ENCODE measurements around the gene IQGAP2.

IQGAP2 gene

GRCh38 chr5:76526950-76527583, 124.0 kb downstream of the IQGAP2 start:
- Histone ChIP-seq H3K36me3 (no peaks in the 10 kb centered on the region), H3K27me3 (peaks cover 3% of the 10 kb centered on the region; the same call in 1 of the 2 replicates), H3K9me3 (no peaks in the 10 kb centered on the region), H3K4me1 (no peaks in the 10 kb centered on the region), H3K4me3 (ENCODE audit: low read depth, low read length) (no peak overlapping the region)
- TF ChIP-seq, protein P1, sequence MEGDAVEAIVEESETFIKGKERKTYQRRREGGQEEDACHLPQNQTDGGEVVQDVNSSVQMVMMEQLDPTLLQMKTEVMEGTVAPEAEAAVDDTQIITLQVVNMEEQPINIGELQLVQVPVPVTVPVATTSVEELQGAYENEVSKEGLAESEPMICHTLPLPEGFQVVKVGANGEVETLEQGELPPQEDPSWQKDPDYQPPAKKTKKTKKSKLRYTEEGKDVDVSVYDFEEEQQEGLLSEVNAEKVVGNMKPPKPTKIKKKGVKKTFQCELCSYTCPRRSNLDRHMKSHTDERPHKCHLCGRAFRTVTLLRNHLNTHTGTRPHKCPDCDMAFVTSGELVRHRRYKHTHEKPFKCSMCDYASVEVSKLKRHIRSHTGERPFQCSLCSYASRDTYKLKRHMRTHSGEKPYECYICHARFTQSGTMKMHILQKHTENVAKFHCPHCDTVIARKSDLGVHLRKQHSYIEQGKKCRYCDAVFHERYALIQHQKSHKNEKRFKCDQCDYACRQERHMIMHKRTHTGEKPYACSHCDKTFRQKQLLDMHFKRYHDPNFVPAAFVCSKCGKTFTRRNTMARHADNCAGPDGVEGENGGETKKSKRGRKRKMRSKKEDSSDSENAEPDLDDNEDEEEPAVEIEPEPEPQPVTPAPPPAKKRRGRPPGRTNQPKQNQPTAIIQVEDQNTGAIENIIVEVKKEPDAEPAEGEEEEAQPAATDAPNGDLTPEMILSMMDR (IDR thresholded peaks at IDR 0.05; ENCODE audit: low read depth, low read length), result no peak
- DNase-seq, result no peak

GRCh38 chr5:76527685-76528161, 124.6 kb downstream of the IQGAP2 start:
- H3K4me1 ChIP-seq, result no peaks in the 10 kb centered on the region
- TF ChIP-seq, protein P1 (IDR thresholded peaks at IDR 0.05; ENCODE audit: low read depth, low read length), result no peak

DNA sequence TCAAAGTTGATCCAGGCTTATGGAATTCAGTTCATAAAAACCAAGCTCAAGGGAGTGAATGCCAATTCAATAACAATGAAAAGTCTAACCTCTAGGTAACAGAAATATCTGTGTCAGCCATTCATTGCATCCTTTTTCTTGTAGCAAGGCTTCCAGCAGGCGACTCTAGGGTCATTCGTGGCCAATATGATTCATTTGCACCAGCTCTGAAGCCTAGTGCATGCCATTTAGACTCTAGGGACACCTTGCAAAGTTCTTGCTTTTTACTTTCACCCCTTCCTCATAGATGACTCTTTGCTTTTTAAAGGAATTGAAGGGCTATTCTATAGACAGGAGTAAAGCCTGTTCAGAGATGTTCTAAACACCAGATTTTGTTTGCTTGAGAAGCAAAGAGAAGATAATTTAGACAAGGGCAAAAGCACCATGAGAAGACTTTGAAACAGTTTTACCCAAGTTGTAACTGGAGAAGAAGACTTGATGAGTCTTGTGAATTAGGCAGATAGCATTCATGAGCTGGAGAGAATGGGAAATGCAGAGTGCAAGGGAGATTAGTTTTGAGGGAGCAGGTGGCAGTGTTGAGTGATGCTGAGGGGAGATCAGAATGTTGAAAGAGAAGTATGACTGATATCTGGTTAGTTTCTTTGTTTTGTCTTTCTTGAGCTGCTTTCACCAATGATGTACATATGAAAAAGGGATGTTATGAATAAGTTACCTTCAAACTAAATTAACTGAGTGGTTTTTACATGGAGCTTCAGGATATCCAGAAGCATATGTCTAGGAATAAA, 125.7 kb downstream of the IQGAP2 start:
- no peak for DNase-seq
- TF ChIP-seq, protein P1 (IDR thresholded peaks at IDR 0.05; ENCODE audit: low read depth, low read length), result no peak
- Histone ChIP-seq H3K9me3 (no peaks in the 10 kb centered on the region), H3K27me3 (peaks cover 3% of the 10 kb centered on the region; the same call in 1 of the 2 replicates), H3K4me3 (ENCODE audit: low read depth, low read length) (no peak overlapping the region), H3K36me3 (no peaks in the 10 kb centered on the region), H3K4me1 (no peaks in the 10 kb centered on the region)

More at GRCh38 chr5:76527685-76528161, 124.6 kb downstream of the IQGAP2 start:
- H3K36me3 ChIP-seq, result no peaks in the 10 kb centered on the region
- no peaks in the 10 kb centered on the region for H3K9me3 ChIP-seq
- H3K27me3 ChIP-seq, result peaks cover 3% of the 10 kb centered on the region; the same call in 1 of the 2 replicates
- no peak overlapping the region for H3K4me3 ChIP-seq (ENCODE audit: low read depth, low read length)
- no peak for DNase-seq

DNA sequence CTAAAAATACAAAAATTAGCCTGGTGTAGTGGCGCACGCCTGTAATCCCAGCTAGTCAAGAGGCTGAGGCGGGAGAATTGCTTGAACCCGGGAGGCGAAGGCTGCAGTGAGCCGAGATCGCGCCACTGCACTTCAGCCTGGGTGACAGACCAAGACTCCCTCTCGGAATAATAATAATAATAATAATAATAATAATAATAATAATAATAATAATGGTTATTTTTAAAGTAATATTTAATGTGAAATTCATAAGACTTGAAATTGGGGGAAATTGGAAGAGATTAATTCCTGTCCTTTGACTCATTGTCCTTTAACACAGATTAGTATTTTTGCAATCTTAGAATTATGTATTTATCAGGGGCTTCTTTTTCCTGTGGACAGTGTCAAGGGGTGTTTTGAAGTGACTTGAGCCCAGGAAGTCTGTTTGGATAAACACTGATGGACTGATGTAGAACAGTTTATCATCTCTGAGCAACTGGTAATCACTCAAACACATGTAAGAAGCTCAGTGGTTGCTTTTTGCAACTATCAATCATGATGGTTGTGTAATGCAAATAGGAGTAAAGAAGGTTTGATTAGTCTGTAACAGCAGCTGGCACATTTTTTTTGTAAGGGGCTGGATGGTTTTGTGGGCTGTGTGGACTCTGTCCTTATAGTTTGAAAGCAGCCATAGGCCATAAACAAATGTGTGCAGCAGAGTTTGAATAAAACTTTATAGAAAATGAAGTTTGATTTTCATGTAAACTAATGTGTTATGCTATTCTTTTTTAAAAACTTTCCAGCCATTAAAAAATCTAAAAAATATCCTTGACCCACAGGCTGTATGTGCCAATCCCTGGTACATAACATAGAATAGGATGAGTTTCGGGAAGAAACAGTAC, 126.6 kb downstream of the IQGAP2 start:
- H3K4me3 ChIP-seq (ENCODE audit: low read depth, low read length), result no peak overlapping the region
- peaks cover 3% of the 10 kb centered on the region; the same call in 1 of the 2 replicates for H3K27me3 ChIP-seq
- TF ChIP-seq, protein P1 (IDR thresholded peaks at IDR 0.05; ENCODE audit: low read depth, low read length), result no peak
- H3K9me3 ChIP-seq, result no peaks in the 10 kb centered on the region
- no peaks in the 10 kb centered on the region for H3K4me1 ChIP-seq
- no peak for DNase-seq
- no peaks in the 10 kb centered on the region for H3K36me3 ChIP-seq

GRCh38 chr5:76532052-76532451, 129.0 kb downstream of the IQGAP2 start:
- no peak for DNase-seq
- Histone ChIP-seq H3K4me1 (no peaks in the 10 kb centered on the region), H3K9me3 (no peaks in the 10 kb centered on the region), H3K36me3 (no peaks in the 10 kb centered on the region), H3K27me3 (peaks cover 3% of the 10 kb centered on the region; the same call in 1 of the 2 replicates), H3K4me3 (ENCODE audit: low read depth, low read length) (no peak overlapping the region)
- TF ChIP-seq, protein P1 (IDR thresholded peaks at IDR 0.05; ENCODE audit: low read depth, low read length), result no peak
